RWPE2 (cell line): Measurements from ENCODE around the gene MCM6.

ENCODE experiments used
- ATAC-seq: fragments of 200-7000 bp; cut with Tn5 transposase; 3 replicates; pipeline ENCODE4 v1.9.1; 2021; ENCODE audit warnings: low read depth
- DNase-seq: peaks from one replicate; pipeline ENCODE4 v3.0.0-alpha.2; 2020; ENCODE audit warnings: low spot score
- H3K27ac ChIP-seq: fragments of 450-650 bp; 2 replicates; pipeline ENCODE4 v1.5.1; 2017; ENCODE audit warnings: mild to moderate bottlenecking; ENCODE audit not compliant: poor library complexity, severe bottlenecking
- H3K27me3 ChIP-seq: fragments of 250-450 bp; sonication (Bioruptor Pico); 2 replicates; pipeline ENCODE4 v1.5.1; 2021; ENCODE audit warnings: mild to moderate bottlenecking, moderate library complexity; ENCODE audit not compliant: insufficient read depth, poor library complexity, severe bottlenecking
- H3K36me3 ChIP-seq: fragments of 250-450 bp; sonication (Bioruptor Pico); 2 replicates; pipeline ENCODE4 v1.5.1; 2020; ENCODE audit warnings: low read depth, mild to moderate bottlenecking, moderate library complexity
- H3K4me1 ChIP-seq: fragments of 250-450 bp; sonication (Bioruptor Pico); 2 replicates; pipeline ENCODE4 v1.5.1; 2021; ENCODE audit warnings: mild to moderate bottlenecking, moderate library complexity; ENCODE audit not compliant: insufficient read depth, poor library complexity, severe bottlenecking
- H3K4me3 ChIP-seq: fragments of 250-450 bp; sonication (Bioruptor Pico); 2 replicates; pipeline ENCODE4 v1.5.1; 2021; ENCODE audit warnings: mild to moderate bottlenecking, moderate library complexity; ENCODE audit not compliant: severe bottlenecking
- H3K9me3 ChIP-seq: fragments of 250-450 bp; sonication (Bioruptor Pico); 2 replicates; pipeline ENCODE4 v1.5.1; 2021; ENCODE audit warnings: mild to moderate bottlenecking, moderate library complexity; ENCODE audit not compliant: severe bottlenecking
- CTCF ChIP-seq: fragments of 450-650 bp; IDR thresholded peaks from one replicate; pipeline ENCODE4 v1.5.1; 2017; ENCODE audit warnings: mild to moderate bottlenecking, moderate library complexity; ENCODE audit not compliant: poor library complexity, severe bottlenecking

MCM6 gene

GRCh38 chr2:135843671-135844070 is 32.6 kb downstream of the MCM6 start:
- Histone ChIP-seq H3K36me3 (peaks cover 88% of the 10 kb centered on the region), H3K27ac (no peak overlapping the region), H3K27me3 (no peaks in the 10 kb centered on the region), H3K4me1 (no peaks in the 10 kb centered on the region), H3K4me3 (no peak overlapping the region), H3K9me3 (no peaks in the 10 kb centered on the region)
- ATAC-seq (no peak), DNase-seq (no peak)
- no peak for TF ChIP-seq CTCF

GRCh38 chr2:135840601-135841000 is 35.6 kb downstream of the MCM6 start:
- Histone ChIP-seq H3K4me1 (no peaks in the 10 kb centered on the region), H3K36me3 (peaks cover 57% of the 10 kb centered on the region), H3K27ac (no peak overlapping the region), H3K4me3 (no peak overlapping the region), H3K9me3 (no peaks in the 10 kb centered on the region), H3K27me3 (no peaks in the 10 kb centered on the region)
- no peak for DNase-seq
- no peak for TF ChIP-seq CTCF
- ATAC-seq, result no peak

- H3K27me3 ChIP-seq, result no peaks in the 10 kb centered on the region
- no peak overlapping the region for H3K4me3 ChIP-seq
- H3K4me1 ChIP-seq, result no peaks in the 10 kb centered on the region
- H3K9me3 ChIP-seq, result no peaks in the 10 kb centered on the region
- no peak for TF ChIP-seq CTCF
- no peak overlapping the region for H3K27ac ChIP-seq
- no peak for DNase-seq
- H3K36me3 ChIP-seq, result peaks cover 48% of the 10 kb centered on the region
- ATAC-seq, result no peak
Observed at GRCh38 chr2:135839713-135840112, 36.5 kb downstream of the MCM6 start.

GRCh38 chr2:135838502-135838901 is 37.7 kb downstream of the MCM6 start:
- ATAC-seq (no peak), DNase-seq (no peak)
- no peak for TF ChIP-seq CTCF
- peaks cover 37% of the 10 kb centered on the region for H3K36me3 ChIP-seq
- H3K4me1 ChIP-seq, result no peaks in the 10 kb centered on the region
- no peak overlapping the region for H3K4me3 ChIP-seq
- H3K27me3 ChIP-seq, result no peaks in the 10 kb centered on the region
- H3K27ac ChIP-seq, result no peak overlapping the region
- no peaks in the 10 kb centered on the region for H3K9me3 ChIP-seq

- TF ChIP-seq CTCF, result no peak
- H3K36me3 ChIP-seq, result peaks cover 22% of the 10 kb centered on the region
- H3K27ac ChIP-seq, result no peak within 1 kb of the TSS
- no peak for ATAC-seq
- no peaks in the 10 kb centered on the region for H3K4me1 ChIP-seq
- DNase-seq, result no peak
- no peaks in the 10 kb centered on the region for H3K9me3 ChIP-seq
- H3K4me3 ChIP-seq, result no peak within 1 kb of the TSS
- H3K27me3 ChIP-seq, result no peaks in the 10 kb centered on the region
Observed at GRCh38 chr2:135836596-135837270, 39.5 kb downstream of the MCM6 start, which contains the start of gene LCT. Gene LCT (minus strand): TSS chr2:135837184. CDS start chr2:135837169, 15 bp downstream.
